Jurkat, Clone E6-1 (cell line): ENCODE data around the gene ATAD3C.
A peak's percentile ranks its signal among the peaks of the same experiment; 100 is the strongest.
"Not testable (repeated sequence)": the region's sequence is repeated elsewhere in the genome, so short reads cannot be mapped to it uniquely, and the experiment has no call there.

Source experiments
- DNase-seq: peaks from one replicate; pipeline ENCODE4 v3.0.0-alpha.2; 2011; ENCODE audit warnings: low read depth, low spot score
- H3K4me3 ChIP-seq: 2 replicates; pipeline ENCODE4 v1.5.1; 2011; ENCODE audit warnings: mild to moderate bottlenecking, low read length, control low read depth, moderate library complexity

ATAD3C gene

GRCh38 chr1:1460540-1461130 lies 11.1 kb downstream of the ATAD3C start:
- DNase-seq = no peak
- no peak overlapping the region for H3K4me3 ChIP-seq

GRCh38 chr1:1461721-1462317 lies 12.3 kb downstream of the ATAD3C start:
- DNase-seq = no peak
- no peak overlapping the region for H3K4me3 ChIP-seq

- no peak overlapping the region for H3K4me3 ChIP-seq
- DNase-seq = no peak
Observed at GRCh38 chr1:1462318-1462966, 13.0 kb downstream of the ATAD3C start.

- no peak for DNase-seq
- H3K4me3 ChIP-seq = no peak overlapping the region
Observed at GRCh38 chr1:1463312-1463711, 13.8 kb downstream of the ATAD3C start.

GRCh38 chr1:1468196-1468985 lies 18.9 kb downstream of the ATAD3C start:
- DNase-seq, H3K4me3 ChIP-seq: not testable (repeated sequence)

GRCh38 chr1:1470626-1471388 lies 21.3 kb downstream of the ATAD3C start:
- DNase-seq = peak; percentile 8
- peak overlapping the region; percentile 73 for H3K4me3 ChIP-seq

GRCh38 chr1:1471389-1472052 lies 22.0 kb downstream of the ATAD3C start, which contains the start of gene ATAD3B:
TSS of gene ATAD3B (plus strand) at chr1:1471765. CDS start at chr1:1471885, 120 bp downstream.
- peak; percentile 78 for DNase-seq
- peak within 1 kb of the TSS; percentile 73 for H3K4me3 ChIP-seq

- not testable (repeated sequence) for DNase-seq
- H3K4me3 ChIP-seq = peak overlapping the region; percentile 73
Observed at GRCh38 chr1:1472053-1472876, 22.8 kb downstream of the ATAD3C start.

GRCh38 chr1:1476011-1476410 lies 26.5 kb downstream of the ATAD3C start:
- H3K4me3 ChIP-seq, DNase-seq: not testable (repeated sequence)

- DNase-seq = no peak
- no peak overlapping the region for H3K4me3 ChIP-seq
Observed at GRCh38 chr1:1477206-1477605, 27.7 kb downstream of the ATAD3C start.

GRCh38 chr1:1479547-1480487 lies 30.3 kb downstream of the ATAD3C start:
- no peak overlapping the region for H3K4me3 ChIP-seq
- no peak for DNase-seq

- not testable (repeated sequence) for H3K4me3 ChIP-seq, DNase-seq
Observed at GRCh38 chr1:1480488-1480867, 31.0 kb downstream of the ATAD3C start.

GRCh38 chr1:1481811-1482210 lies 32.3 kb downstream of the ATAD3C start:
- not testable (repeated sequence) for DNase-seq, H3K4me3 ChIP-seq

GRCh38 chr1:1482856-1483255 lies 33.4 kb downstream of the ATAD3C start:
- H3K4me3 ChIP-seq = no peak overlapping the region
- no peak for DNase-seq

GRCh38 chr1:1483714-1484113 lies 34.2 kb downstream of the ATAD3C start:
- no peak for DNase-seq
- no peak overlapping the region for H3K4me3 ChIP-seq

GRCh38 chr1:1484976-1485750 lies 35.7 kb downstream of the ATAD3C start:
- H3K4me3 ChIP-seq, DNase-seq: not testable (repeated sequence)
